DMS 273 treated with DMSO at 0.1 percent for 48 hours (cell line): ENCODE data around the gene CFAP74.
A peak's percentile ranks its signal among the peaks of the same experiment; 100 is the strongest.

ENCODE experiments used
- DNase-seq: peaks from one replicate; lab custom pipeline; 2025; lab: John Stamatoyannopoulos, UW

CFAP74 gene

GRCh38 chr1:1917995-1918900 lies 85.3 kb downstream of the CFAP74 start:
- no peak for DNase-seq

- no peak for DNase-seq
Observed at GRCh38 chr1:1917304-1917976, 86.1 kb downstream of the CFAP74 start.

- DNase-seq, result no peak
Observed at GRCh38 chr1:1916851-1917251, 86.7 kb downstream of the CFAP74 start.

GRCh38 chr1:1915911-1916840 lies 87.4 kb downstream of the CFAP74 start:
- DNase-seq, result no peak

GRCh38 chr1:1914971-1915692 lies 88.5 kb downstream of the CFAP74 start, which contains the start of gene CALML6:
TSS of gene CALML6 (plus strand) at chr1:1915260. CDS start at chr1:1915281, 21 bp downstream.
- no peak for DNase-seq

- no peak for DNase-seq
Observed at GRCh38 chr1:1914101-1914970, 89.2 kb downstream of the CFAP74 start.

GRCh38 chr1:1911350-1912041 lies 92.1 kb downstream of the CFAP74 start:
- DNase-seq, result no peak

- no peak for DNase-seq
Observed at GRCh38 chr1:1910651-1911331, 92.8 kb downstream of the CFAP74 start.

- DNase-seq, result no peak
Observed at GRCh38 chr1:1910033-1910465, 93.5 kb downstream of the CFAP74 start.

GRCh38 chr1:1908506-1908791 lies 95.1 kb downstream of the CFAP74 start:
- no peak for DNase-seq

- DNase-seq, result no peak
Observed at GRCh38 chr1:1907098-1907736, 96.4 kb downstream of the CFAP74 start.

GRCh38 chr1:1906185-1907097 lies 97.1 kb downstream of the CFAP74 start:
- peak; percentile 43 for DNase-seq

- DNase-seq, result no peak
Observed at GRCh38 chr1:1903224-1903623, 100.4 kb downstream of the CFAP74 start.

- no peak for DNase-seq
Observed at GRCh38 chr1:1901641-1902294, 101.8 kb downstream of the CFAP74 start.

- DNase-seq, result no peak
Observed at GRCh38 chr1:1900883-1901640, 102.5 kb downstream of the CFAP74 start.

GRCh38 chr1:1899967-1900327 lies 103.6 kb downstream of the CFAP74 start:
- no peak for DNase-seq
